IPS-20b (cell line): Measurements from ENCODE around the gene COA5.

ENCODE experiments used
- H3K27ac ChIP-seq: one replicate; pipeline ENCODE4 v1.5.1; 2013; ENCODE audit warnings: low read length
- H3K27me3 ChIP-seq: 2 replicates; pipeline ENCODE4 v1.6.1; 2013; ENCODE audit warnings: mild to moderate bottlenecking, low read length, inconsistent platforms; ENCODE audit not compliant: insufficient read depth
- H3K36me3 ChIP-seq: 2 replicates; pipeline ENCODE4 v1.6.1; 2013; ENCODE audit warnings: low read depth, mild to moderate bottlenecking, inconsistent platforms, low read length, moderate library complexity; ENCODE audit not compliant: insufficient read depth
- H3K4me1 ChIP-seq: 2 replicates; pipeline ENCODE4 v1.6.1; 2013; ENCODE audit warnings: mild to moderate bottlenecking, control low read depth, inconsistent platforms, low read length, moderate library complexity; ENCODE audit not compliant: insufficient read depth
- H3K4me3 ChIP-seq: 2 replicates; pipeline ENCODE4 v1.5.1; 2013; ENCODE audit warnings: mild to moderate bottlenecking, low read length, inconsistent platforms
- H3K9ac ChIP-seq: 2 replicates; pipeline ENCODE4 v1.6.1; 2013; ENCODE audit warnings: low read depth, mild to moderate bottlenecking, inconsistent platforms, low read length, moderate library complexity
- H3K9me3 ChIP-seq: 2 replicates; pipeline ENCODE4 v1.6.1; 2013; ENCODE audit warnings: mild to moderate bottlenecking, low read depth, low read length, inconsistent platforms; ENCODE audit not compliant: insufficient read depth

The COA5 gene

DNA sequence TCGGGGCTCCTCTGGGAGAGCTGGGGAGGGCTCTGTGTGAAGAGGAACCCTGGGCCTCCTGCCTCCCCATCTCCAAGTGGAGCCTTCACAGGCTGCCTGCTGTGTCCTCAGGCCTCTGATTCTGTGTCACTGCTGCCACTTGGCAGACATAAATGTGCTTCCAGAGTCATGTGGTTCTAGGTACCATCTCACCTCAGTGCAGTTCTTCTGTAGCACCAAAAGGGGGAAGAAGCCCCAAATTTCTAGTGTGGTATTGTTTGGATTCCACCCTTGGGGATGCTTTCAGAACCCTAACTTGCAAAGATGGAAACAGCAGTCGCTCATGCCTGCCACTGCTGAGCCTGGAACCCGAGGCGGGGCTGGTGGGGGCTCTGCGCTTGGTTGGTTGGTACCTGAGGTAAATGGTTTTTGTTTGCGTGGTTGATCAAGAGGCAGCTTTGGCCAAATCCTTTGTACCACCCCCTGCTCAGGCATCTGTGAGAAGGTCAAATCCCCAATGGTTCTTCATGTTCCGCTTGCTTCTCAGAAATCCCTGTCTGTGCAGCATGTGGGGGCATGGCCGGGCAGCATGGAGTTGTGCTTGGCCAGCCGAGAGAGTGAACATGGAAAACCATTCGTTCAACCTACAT lies 27.5 kb downstream of the COA5 start:
- Histone ChIP-seq H3K9ac (no peak overlapping the region), H3K4me3 (no peak overlapping the region), H3K9me3 (no peaks in the 10 kb centered on the region), H3K27me3 (no peaks in the 10 kb centered on the region), H3K36me3 (peaks cover 48% of the 10 kb centered on the region), H3K4me1 (no peaks in the 10 kb centered on the region), H3K27ac (no peak overlapping the region)

DNA sequence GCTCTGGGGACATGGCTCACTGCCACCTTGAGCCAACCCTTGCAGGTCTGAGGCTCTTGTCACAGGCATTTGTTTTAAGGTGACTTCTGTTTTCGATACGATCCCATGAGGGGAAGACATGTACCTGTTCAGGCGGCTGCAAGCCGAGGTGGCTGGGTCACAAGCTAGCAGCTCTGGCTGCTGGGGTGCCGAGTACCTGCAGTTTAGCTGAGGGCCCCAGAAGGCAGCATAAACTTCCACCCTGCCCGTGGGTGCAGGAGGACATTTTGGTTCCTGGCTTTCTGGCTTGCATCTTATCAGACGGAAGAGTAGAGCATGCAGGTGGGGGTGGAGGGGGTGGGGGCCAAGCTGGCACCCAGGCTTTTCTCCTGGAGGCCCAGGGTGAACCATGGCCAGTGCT lies 28.4 kb downstream of the COA5 start:
- Histone ChIP-seq H3K9ac (no peak overlapping the region), H3K27me3 (no peaks in the 10 kb centered on the region), H3K4me1 (no peaks in the 10 kb centered on the region), H3K9me3 (no peaks in the 10 kb centered on the region), H3K36me3 (peaks cover 56% of the 10 kb centered on the region), H3K4me3 (no peak overlapping the region), H3K27ac (no peak overlapping the region)

DNA sequence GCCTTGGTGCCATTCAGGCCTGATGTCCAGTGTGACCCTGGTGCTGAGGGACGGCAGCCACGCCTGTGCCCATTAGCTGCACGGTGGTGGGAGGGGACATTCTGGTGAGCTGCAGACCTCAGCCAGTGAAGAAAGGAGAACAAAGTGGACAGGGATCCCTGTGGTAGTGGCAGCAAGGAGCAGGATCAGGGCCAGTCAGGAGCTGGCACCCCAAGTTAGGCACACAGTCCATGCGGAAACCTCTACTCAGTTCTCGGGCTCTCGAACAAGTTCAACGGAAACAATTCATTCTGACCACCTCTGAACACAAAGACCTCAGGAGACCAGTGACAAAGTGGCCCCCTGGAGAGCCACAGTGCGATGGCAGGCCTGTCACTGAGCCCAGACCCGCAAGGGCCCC lies 30.1 kb downstream of the COA5 start:
- no peaks in the 10 kb centered on the region for H3K4me1 ChIP-seq
- no peaks in the 10 kb centered on the region for H3K9me3 ChIP-seq
- no peak overlapping the region for H3K9ac ChIP-seq
- peaks cover 53% of the 10 kb centered on the region for H3K36me3 ChIP-seq
- no peaks in the 10 kb centered on the region for H3K27me3 ChIP-seq
- H3K27ac ChIP-seq: no peak overlapping the region
- H3K4me3 ChIP-seq: no peak overlapping the region

GRCh38 chr2:98577313-98577712 lies 31.0 kb downstream of the COA5 start:
- peaks cover 55% of the 10 kb centered on the region for H3K36me3 ChIP-seq
- no peaks in the 10 kb centered on the region for H3K27me3 ChIP-seq
- no peaks in the 10 kb centered on the region for H3K9me3 ChIP-seq
- no peaks in the 10 kb centered on the region for H3K4me1 ChIP-seq
- H3K27ac ChIP-seq: no peak overlapping the region
- H3K4me3 ChIP-seq: no peak overlapping the region
- no peak overlapping the region for H3K9ac ChIP-seq

GRCh38 chr2:98576666-98577312 lies 31.5 kb downstream of the COA5 start:
- Histone ChIP-seq H3K9me3 (no peaks in the 10 kb centered on the region), H3K4me1 (no peaks in the 10 kb centered on the region), H3K4me3 (no peak overlapping the region), H3K36me3 (peaks cover 55% of the 10 kb centered on the region), H3K9ac (no peak overlapping the region), H3K27ac (no peak overlapping the region), H3K27me3 (no peaks in the 10 kb centered on the region)

DNA sequence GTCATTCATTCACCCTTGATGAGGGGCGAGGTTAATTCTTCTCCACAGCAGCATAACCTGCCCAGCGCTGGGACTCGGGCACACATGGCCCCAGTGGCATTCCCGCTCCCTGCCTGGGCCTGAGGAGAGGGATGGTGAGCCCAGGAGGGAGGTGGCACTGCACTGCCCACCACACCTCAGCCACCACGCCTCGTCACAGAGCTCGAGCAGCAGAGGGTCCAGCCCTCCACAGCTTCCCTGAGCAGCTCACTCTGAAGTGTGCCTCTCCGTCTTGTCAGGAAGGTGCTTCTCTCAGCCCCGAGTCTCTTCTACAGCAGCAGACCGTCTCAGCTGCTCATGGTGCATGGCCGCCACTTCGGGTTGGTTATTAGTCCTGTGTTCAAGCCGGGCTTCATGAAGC lies 34.9 kb downstream of the COA5 start:
- Histone ChIP-seq H3K27ac (no peak overlapping the region), H3K27me3 (no peaks in the 10 kb centered on the region), H3K4me1 (no peaks in the 10 kb centered on the region), H3K9me3 (no peaks in the 10 kb centered on the region), H3K4me3 (no peak overlapping the region), H3K9ac (no peak overlapping the region), H3K36me3 (peaks cover 79% of the 10 kb centered on the region)

- Histone ChIP-seq H3K9me3 (no peaks in the 10 kb centered on the region), H3K9ac (no peak overlapping the region), H3K4me1 (no peaks in the 10 kb centered on the region), H3K27me3 (no peaks in the 10 kb centered on the region), H3K36me3 (peaks cover 79% of the 10 kb centered on the region), H3K4me3 (no peak overlapping the region), H3K27ac (no peak overlapping the region)
Observed at GRCh38 chr2:98572676-98573075, 35.6 kb downstream of the COA5 start.

DNA sequence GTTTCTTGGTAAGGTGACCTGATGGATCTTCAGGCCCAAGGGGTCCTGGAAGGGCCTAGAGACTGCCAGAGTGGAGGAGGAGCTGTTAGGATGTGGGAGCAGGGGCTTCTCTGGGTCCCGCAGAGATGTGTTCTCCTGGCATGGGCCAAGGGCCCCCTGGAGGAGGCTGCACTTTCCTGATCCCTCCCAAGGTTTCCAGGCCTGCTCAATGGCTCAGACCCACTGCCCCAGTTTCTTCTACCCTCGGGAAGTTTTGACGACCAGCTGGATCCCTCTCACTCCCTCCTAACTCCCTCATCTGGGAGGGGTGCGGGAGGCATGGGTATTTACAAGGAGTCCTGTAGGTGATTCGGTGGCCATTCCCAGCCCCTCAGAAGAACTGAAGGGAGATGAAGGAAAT lies 36.1 kb downstream of the COA5 start:
- Histone ChIP-seq H3K36me3 (peaks cover 79% of the 10 kb centered on the region), H3K9ac (no peak overlapping the region), H3K27me3 (no peaks in the 10 kb centered on the region), H3K9me3 (no peaks in the 10 kb centered on the region), H3K27ac (no peak overlapping the region), H3K4me3 (no peak overlapping the region), H3K4me1 (no peaks in the 10 kb centered on the region)

DNA sequence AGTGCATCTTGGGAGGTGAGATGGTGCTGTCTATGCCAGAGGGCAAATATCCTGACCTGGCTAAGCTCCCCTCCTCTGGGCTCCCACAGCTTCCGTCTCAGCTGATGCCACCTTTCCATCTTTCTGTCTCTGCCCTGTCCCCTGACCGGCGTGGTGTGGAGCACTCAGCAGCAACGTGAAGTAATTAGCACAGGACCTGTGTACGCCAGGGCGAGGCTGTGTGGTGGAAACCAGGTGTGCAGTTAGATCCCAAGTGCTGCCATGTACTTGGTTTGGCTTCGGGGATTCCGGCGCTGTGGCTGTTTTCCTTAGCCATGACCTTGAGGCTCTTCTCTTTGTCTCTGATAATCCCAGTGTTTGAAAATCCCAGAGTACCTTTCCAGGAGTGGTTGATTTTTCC lies 36.5 kb downstream of the COA5 start:
- H3K27me3 ChIP-seq: no peaks in the 10 kb centered on the region
- no peaks in the 10 kb centered on the region for H3K9me3 ChIP-seq

GRCh38 chr2:98571121-98571701 lies 37.1 kb downstream of the COA5 start:
- Histone ChIP-seq H3K9me3 (no peaks in the 10 kb centered on the region), H3K9ac (no peak overlapping the region), H3K27ac (no peak overlapping the region), H3K4me3 (no peak overlapping the region), H3K36me3 (peaks cover 87% of the 10 kb centered on the region), H3K4me1 (no peaks in the 10 kb centered on the region), H3K27me3 (no peaks in the 10 kb centered on the region)

More for the DNA sequence above, 36.5 kb downstream of the COA5 start:
- Histone ChIP-seq H3K27ac (no peak overlapping the region), H3K36me3 (peaks cover 81% of the 10 kb centered on the region), H3K4me3 (no peak overlapping the region), H3K9ac (no peak overlapping the region), H3K4me1 (no peaks in the 10 kb centered on the region)

- Histone ChIP-seq H3K36me3 (peaks cover 89% of the 10 kb centered on the region), H3K9me3 (no peaks in the 10 kb centered on the region), H3K4me1 (no peaks in the 10 kb centered on the region), H3K27me3 (no peaks in the 10 kb centered on the region), H3K9ac (no peak overlapping the region), H3K27ac (no peak overlapping the region), H3K4me3 (no peak overlapping the region)
Observed at GRCh38 chr2:98570356-98570755, 38.0 kb downstream of the COA5 start.

- Histone ChIP-seq H3K9ac (no peak overlapping the region), H3K27ac (no peak overlapping the region), H3K36me3 (peaks cover 89% of the 10 kb centered on the region), H3K4me1 (no peaks in the 10 kb centered on the region), H3K4me3 (no peak overlapping the region), H3K27me3 (no peaks in the 10 kb centered on the region), H3K9me3 (no peaks in the 10 kb centered on the region)
Observed at GRCh38 chr2:98569915-98570314, 38.4 kb downstream of the COA5 start.
